Measurements from ENCODE around the gene ZC3H8. TPM values are rescaled to one million over a fixed set of nuclear protein-coding genes. Genes with fewer than 3 reads are reported as not detected.
"Not testable (repeated sequence)": the region's sequence is repeated elsewhere in the genome, so short reads cannot be mapped to it uniquely, and the experiment has no call there.

The ZC3H8 gene
- total RNA-seq, result 10 to 100 TPM; 14.1 to 34.7 TPM

DNA sequence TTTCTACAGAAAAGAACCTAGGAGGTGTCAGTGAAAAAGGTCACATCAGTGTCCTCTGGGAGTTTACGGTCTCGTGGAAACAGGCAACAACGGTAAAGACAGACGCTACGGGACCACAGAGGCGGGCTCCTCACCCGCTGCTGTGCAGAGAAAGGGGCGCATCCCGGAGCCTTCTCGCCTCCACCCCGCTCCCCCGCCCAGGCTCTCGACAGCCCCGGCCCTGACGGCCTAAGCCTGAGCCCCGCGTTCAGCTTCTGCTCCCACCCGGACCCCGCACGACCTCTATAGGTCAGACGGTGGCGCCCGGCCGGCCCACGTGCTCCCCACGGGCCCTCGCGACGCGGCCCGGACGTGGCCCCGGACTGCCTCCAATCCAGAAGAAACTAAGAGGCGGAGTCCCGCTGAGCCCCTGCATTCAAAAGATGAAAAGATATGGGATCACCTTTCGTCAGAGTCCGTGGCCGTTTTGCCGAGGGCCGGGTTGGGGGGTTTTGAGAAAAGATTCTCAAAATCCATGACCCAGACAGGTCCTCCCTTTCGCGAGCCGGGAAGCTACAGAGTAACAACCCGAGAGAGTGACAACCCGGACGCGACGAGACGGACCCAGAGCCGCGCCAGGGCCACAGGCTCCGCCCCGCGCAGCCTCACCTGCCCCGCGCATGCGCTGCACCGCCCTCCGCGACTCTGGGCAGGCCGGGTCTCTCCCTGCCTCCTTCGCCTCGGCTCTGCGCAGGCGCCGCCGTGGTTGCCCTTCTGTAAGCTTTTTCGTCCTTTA, at the start of gene ZC3H8:
Gene ZC3H8, minus strand, starts transcription at position 577 of the 775 bp plus-strand sequence. Its CDS starts 61 bp downstream, at position 516.
- Mint-ChIP-seq H3K27ac (peak within 1 kb of the TSS; percentile 74), H3K9me3 (no peaks in the 10 kb centered on the region), H3K36me3 (peaks cover 6% of the 10 kb centered on the region), H3K4me1 (ENCODE audit: low read depth in 2 of 2) (peaks cover 18% of the 10 kb centered on the region in 2 donors), H3K4me3 (peak within 1 kb of the TSS; percentile 87), H3K27me3 (peaks cover 0 to 2% of the 10 kb centered on the region in 2 donors)
- peak; percentile 98 to 99 for ATAC-seq
- peak; percentile 95 for DNase-seq (ENCODE audit: low spot score)

DNA sequence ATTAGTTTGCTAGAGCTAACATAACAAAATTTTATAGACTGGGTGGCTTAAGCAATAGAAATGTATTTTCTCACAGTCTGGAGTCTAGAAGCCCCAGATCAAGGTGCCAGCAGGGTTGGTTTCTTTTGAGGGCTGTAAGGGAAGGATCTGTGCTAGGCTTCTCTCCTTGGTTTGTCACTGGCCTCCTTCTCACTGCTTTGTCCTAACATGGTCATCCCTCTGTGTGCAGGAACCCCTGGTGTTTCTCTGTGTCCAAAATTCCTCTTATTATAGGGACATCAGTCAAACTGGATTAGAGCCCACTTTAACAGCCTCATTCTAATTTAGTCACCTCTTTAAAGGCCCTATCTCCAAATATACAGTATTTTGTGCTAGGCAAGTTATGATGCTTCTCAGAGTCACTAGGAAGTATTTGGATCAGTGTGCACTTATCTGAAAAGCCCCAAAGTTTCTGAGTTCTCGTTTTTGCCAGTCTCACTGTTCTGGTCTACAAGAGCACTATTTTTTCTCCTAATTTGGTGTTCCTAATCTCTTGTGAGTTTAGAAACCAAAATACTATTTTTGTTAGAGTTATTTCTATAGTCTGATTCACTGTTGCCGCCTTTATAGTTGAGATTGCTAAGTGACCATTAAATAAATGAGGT, 49.6 kb upstream of the ZC3H8 start:
- H3K27me3 Mint-ChIP-seq, result no peaks in the 10 kb centered on the region
- no peak overlapping the region for H3K27ac Mint-ChIP-seq
- DNase-seq (ENCODE audit: low spot score), result no peak
- H3K36me3 Mint-ChIP-seq, result peaks cover 7% of the 10 kb centered on the region
- no peaks in the 10 kb centered on the region for H3K9me3 Mint-ChIP-seq
- no peaks in the 10 kb centered on the region for H3K4me1 Mint-ChIP-seq (ENCODE audit: low read depth in 2 of 2)
- ATAC-seq, result no peak
- H3K4me3 Mint-ChIP-seq, result no peak overlapping the region

- no peak for ATAC-seq
- no peak overlapping the region for H3K27ac Mint-ChIP-seq
- H3K27me3 Mint-ChIP-seq, result no peaks in the 10 kb centered on the region
- H3K9me3 Mint-ChIP-seq, result no peaks in the 10 kb centered on the region
- DNase-seq (ENCODE audit: low spot score), result no peak
- peaks cover 7% of the 10 kb centered on the region for H3K36me3 Mint-ChIP-seq
- no peaks in the 10 kb centered on the region for H3K4me1 Mint-ChIP-seq (ENCODE audit: low read depth in 2 of 2)
- no peak overlapping the region for H3K4me3 Mint-ChIP-seq
Observed at GRCh38 chr2:112301973-112302372, 47.1 kb upstream of the ZC3H8 start.

DNA sequence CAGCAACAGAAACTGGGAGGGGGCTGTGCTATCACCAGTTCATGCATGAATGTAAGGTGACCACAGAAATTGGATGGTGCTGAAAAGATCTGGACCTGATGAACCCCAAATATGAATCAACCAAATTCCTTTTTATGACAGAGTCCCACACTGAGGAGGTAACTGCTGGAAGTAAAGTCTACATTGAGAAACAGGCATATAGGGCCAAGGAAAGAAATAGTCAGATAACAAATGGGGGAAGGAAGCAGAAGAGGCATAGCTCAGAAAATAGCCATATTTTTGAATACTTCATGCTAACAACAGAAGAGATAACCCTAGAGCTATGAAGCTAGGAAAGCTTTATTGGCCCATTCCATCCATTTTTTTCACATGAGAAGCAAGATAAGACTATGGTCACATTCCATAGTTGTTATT, 46.3 kb upstream of the ZC3H8 start:
- Mint-ChIP-seq H3K27ac (no peak overlapping the region), H3K4me1 (ENCODE audit: low read depth in 2 of 2) (peaks cover 0 to 4% of the 10 kb centered on the region in 2 donors), H3K27me3 (no peaks in the 10 kb centered on the region), H3K9me3 (no peaks in the 10 kb centered on the region), H3K4me3 (no peak overlapping the region), H3K36me3 (peaks cover 7% of the 10 kb centered on the region)
- DNase-seq (ENCODE audit: low spot score) (no peak), ATAC-seq (no peak)

DNA sequence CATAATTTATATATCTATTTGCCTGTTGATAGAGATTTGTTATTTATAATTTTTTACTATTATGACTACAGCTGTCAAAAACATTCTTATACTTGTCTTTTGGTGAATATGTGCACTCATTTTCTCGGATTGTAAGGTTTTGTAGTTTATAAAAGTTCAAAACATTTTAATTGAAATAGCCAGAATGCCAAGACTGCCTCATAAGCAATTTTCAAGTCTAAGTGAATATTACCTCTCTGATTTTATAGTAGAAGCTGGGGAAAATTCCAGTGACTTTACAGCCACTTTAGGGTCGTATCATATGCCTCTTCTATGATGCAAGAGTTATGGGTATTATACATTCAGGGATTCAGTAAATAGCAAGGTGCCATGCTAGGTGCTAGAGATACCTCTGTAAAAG, 41.6 kb upstream of the ZC3H8 start:
- H3K4me1 Mint-ChIP-seq (ENCODE audit: low read depth in 2 of 2), result peaks cover 0 to 4% of the 10 kb centered on the region in 2 donors
- no peak overlapping the region for H3K4me3 Mint-ChIP-seq
- peaks cover 7% of the 10 kb centered on the region for H3K36me3 Mint-ChIP-seq
- H3K27ac Mint-ChIP-seq, result no peak overlapping the region
- H3K9me3 Mint-ChIP-seq, result no peaks in the 10 kb centered on the region
- no peak for DNase-seq (ENCODE audit: low spot score)
- ATAC-seq, result no peak
- no peaks in the 10 kb centered on the region for H3K27me3 Mint-ChIP-seq

- Mint-ChIP-seq H3K4me1 (ENCODE audit: low read depth in 2 of 2) (peaks cover 0 to 4% of the 10 kb centered on the region in 2 donors), H3K9me3 (no peaks in the 10 kb centered on the region), H3K27me3 (no peaks in the 10 kb centered on the region), H3K4me3 (no peak overlapping the region), H3K36me3 (peaks cover under 1% of the 10 kb centered on the region), H3K27ac (no peak overlapping the region)
- ATAC-seq, result no peak
- no peak for DNase-seq (ENCODE audit: low spot score)
Observed at GRCh38 chr2:112295407-112296078, 40.7 kb upstream of the ZC3H8 start.

DNA sequence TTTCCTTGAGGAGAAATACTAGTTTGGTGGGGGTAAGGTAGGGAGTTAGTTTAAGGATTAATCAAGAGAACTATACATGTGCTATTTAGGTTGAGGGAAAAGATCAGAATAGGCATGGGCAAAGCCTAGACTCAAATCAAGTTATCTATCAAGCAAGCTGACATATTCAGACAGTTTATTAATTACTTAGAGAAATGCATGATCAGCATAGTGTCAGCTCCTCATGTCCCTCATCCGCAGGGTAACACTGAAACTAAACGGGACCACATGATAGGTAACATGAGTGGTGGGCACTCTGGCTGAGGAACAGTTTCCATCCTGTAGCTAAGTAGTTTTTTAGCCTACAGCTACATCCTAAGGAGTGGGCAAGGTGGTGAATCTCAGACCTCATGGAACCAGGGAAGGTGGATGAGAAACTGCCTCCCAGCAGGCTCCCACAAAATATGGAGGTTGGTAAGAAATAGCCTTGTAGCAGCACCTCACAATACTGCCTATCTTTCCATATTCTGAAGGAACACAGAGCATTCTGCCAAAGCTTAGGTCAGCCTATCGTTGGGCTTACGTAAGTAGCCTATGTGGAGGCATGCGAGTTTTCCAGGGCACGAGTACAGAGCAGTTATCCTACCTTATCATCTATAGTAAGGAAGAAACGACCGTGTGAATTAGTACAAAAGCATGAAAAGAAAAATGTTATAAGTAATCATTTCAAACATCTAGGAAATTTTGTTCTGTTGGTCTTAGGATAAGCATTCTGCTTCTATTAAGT, 39.0 kb upstream of the ZC3H8 start:
- Mint-ChIP-seq H3K27me3 (no peaks in the 10 kb centered on the region), H3K27ac (no peak overlapping the region), H3K36me3 (no peaks in the 10 kb centered on the region), H3K9me3 (no peaks in the 10 kb centered on the region), H3K4me1 (ENCODE audit: low read depth in 2 of 2) (peaks cover 0 to 4% of the 10 kb centered on the region in 2 donors), H3K4me3 (no peak overlapping the region)
- ATAC-seq, result no peak
- no peak for DNase-seq (ENCODE audit: low spot score)

DNA sequence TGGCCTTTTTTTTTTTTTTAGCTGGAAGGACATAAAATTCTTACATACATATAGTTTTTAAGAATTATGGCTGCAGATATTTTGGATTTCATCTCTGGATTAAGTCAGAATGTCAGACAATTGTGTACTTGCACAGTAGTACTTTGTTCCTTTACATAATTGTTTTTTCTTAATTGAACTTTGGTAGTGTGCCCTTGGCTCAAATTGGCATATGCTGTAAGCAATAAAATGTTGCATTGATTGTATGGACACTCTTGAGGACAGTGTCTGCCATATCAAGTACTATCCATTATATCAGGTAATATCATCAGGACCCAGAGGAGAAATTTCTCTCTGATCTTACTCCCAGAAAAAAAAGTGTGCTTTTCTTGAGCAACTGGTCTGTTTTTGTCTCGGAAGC, 35.8 kb upstream of the ZC3H8 start:
- Mint-ChIP-seq H3K4me1 (ENCODE audit: low read depth in 2 of 2) (no peaks in the 10 kb centered on the region), H3K27ac (peak overlapping the region in 1 of 2 donors; percentile 2), H3K27me3 (no peaks in the 10 kb centered on the region), H3K36me3 (no peaks in the 10 kb centered on the region), H3K4me3 (no peak overlapping the region), H3K9me3 (no peaks in the 10 kb centered on the region)
- no peak for ATAC-seq
- DNase-seq (ENCODE audit: low spot score), result no peak

GRCh38 chr2:112290088-112290487, 35.2 kb upstream of the ZC3H8 start:
- Mint-ChIP-seq H3K9me3 (no peaks in the 10 kb centered on the region), H3K4me3 (no peak overlapping the region), H3K27me3 (no peaks in the 10 kb centered on the region), H3K27ac (peak overlapping the region in 1 of 2 donors; percentile 2), H3K36me3 (no peaks in the 10 kb centered on the region), H3K4me1 (ENCODE audit: low read depth in 2 of 2) (no peaks in the 10 kb centered on the region)
- DNase-seq (ENCODE audit: low spot score) (no peak), ATAC-seq (no peak)

GRCh38 chr2:112283535-112283934, 28.7 kb upstream of the ZC3H8 start:
- not testable (repeated sequence) for H3K36me3 Mint-ChIP-seq; H3K4me3 Mint-ChIP-seq; H3K27ac Mint-ChIP-seq; DNase-seq (ENCODE audit: low spot score); H3K27me3 Mint-ChIP-seq; ATAC-seq; H3K9me3 Mint-ChIP-seq
- peaks cover 8 to 11% of the 10 kb centered on the region in 2 donors for H3K4me1 Mint-ChIP-seq (ENCODE audit: low read depth in 2 of 2)

GRCh38 chr2:112282066-112282465, 27.2 kb upstream of the ZC3H8 start:
- not testable (repeated sequence) for H3K4me3 Mint-ChIP-seq; ATAC-seq; DNase-seq (ENCODE audit: low spot score); H3K36me3 Mint-ChIP-seq; H3K27me3 Mint-ChIP-seq; H3K9me3 Mint-ChIP-seq; H3K27ac Mint-ChIP-seq
- peaks cover 8 to 11% of the 10 kb centered on the region in 2 donors for H3K4me1 Mint-ChIP-seq (ENCODE audit: low read depth in 2 of 2)

DNA sequence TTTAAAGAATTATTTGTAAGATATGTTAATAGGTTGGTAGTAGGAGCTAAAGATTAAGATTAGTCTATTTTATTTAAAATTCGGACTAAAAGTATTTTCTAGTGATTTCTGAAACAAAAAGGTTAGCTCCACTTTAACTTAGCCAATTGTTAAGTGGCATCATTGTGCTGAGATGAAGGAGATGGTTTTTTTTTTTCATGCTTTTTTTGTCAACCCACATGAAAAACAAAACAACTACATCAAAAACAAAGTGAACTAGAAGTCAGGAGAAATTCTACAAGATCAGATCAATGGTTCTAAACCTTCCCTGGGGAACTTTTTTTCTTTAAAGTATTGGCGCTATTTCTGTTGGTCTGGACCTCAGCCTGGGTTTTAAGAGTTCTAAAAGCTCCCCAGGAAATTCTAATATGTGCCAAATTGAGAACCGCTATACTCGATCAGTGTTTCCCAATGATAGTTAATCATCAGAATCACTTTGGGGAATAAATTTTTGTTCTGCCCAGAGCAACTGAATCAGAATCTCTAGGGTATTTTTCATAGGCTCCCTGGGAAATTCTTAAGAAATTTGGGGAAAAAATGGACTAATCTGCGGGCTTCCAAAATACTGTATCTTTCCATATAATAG, 22.9 kb upstream of the ZC3H8 start:
- H3K4me3 Mint-ChIP-seq, result no peak overlapping the region
- H3K27me3 Mint-ChIP-seq, result no peaks in the 10 kb centered on the region
- no peak overlapping the region for H3K27ac Mint-ChIP-seq
- H3K36me3 Mint-ChIP-seq, result no peaks in the 10 kb centered on the region
- ATAC-seq (no peak), DNase-seq (ENCODE audit: low spot score) (no peak)
- H3K4me1 Mint-ChIP-seq (ENCODE audit: low read depth in 2 of 2), result peaks cover 8 to 21% of the 10 kb centered on the region in 2 donors
- no peaks in the 10 kb centered on the region for H3K9me3 Mint-ChIP-seq

DNA sequence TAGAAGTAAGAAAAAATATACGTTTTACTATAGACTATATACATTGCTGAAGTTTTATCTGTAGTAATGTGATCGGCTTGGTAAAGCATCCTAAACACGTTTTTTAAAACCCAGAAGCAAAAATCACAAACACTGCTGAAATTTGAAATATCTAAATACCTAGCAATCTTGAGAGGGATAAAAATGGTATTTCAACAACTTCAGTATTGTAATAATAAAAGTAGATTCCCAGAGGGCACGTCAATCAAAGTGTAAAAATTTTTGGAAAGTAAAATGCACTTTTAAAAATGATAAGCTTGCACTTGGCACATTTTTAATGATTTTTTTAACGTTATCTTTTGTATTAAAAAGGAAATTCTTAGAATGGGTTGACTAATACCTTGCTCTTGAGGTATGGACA, 22.1 kb upstream of the ZC3H8 start:
- Mint-ChIP-seq H3K27me3 (no peaks in the 10 kb centered on the region), H3K4me3 (peak overlapping the region; percentile 86), H3K36me3 (no peaks in the 10 kb centered on the region), H3K4me1 (ENCODE audit: low read depth in 2 of 2) (peaks cover 8 to 21% of the 10 kb centered on the region in 2 donors), H3K9me3 (no peaks in the 10 kb centered on the region), H3K27ac (peak overlapping the region; percentile 93 to 94)
- DNase-seq (ENCODE audit: low spot score), result no peak
- no peak for ATAC-seq

Data from natural killer cell treated with Interleukin-12 subunit alpha and Interleukin-12 subunit beta and Interleukin-15 and Interleukin-18, amount 100 ng/mL, for 72 hours (primary cell).